HepG2 (cell line): Measurements from ENCODE around the gene UTS2R. TPM values are rescaled to one million over a fixed set of nuclear protein-coding genes. Genes with fewer than 3 reads are reported as not detected.

Experiments used
- ERF ChIP-seq: IDR thresholded peaks from 2 replicates; pipeline ENCODE4 v1.6.1; 2018; ENCODE audit warnings: missing biosample characterization, missing genetic modification reagents
- ETV5 ChIP-seq: IDR thresholded peaks from 2 replicates; pipeline ENCODE4 v1.6.1; 2018; ENCODE audit warnings: missing biosample characterization, missing genetic modification reagents, inconsistent platforms, borderline replicate concordance
- HNF1A ChIP-seq, 2 experiments: sonication (generic) in 1 of 2; formaldehyde crosslinking in 1 of 2; IDR thresholded peaks; 2 replicates each; pipeline versions ENCODE4 v1.4.0 to v1.6.1; 2016 to 2020; ENCODE audit warnings: borderline replicate concordance in 1 of 2, low read depth in 1 of 2, mild to moderate bottlenecking in 1 of 2, missing genetic modification reagents in 1 of 2
- ISX ChIP-seq: sonication (generic); formaldehyde crosslinking; conservative IDR thresholded peaks from 2 replicates; pipeline ENCODE4 v1.5.0; 2020; ENCODE audit warnings: missing genetic modification reagents
- PAF1 ChIP-seq: IDR thresholded peaks from 2 replicates; pipeline ENCODE4 v1.6.1; 2016; ENCODE audit warnings: missing genetic modification reagents, missing compliant biosample characterization
- POLR2A ChIP-seq, 2 experiments: IDR thresholded peaks; 2 replicates each; pipeline ENCODE4 v1.6.1; 2011; ENCODE audit warnings: low read depth in 2 of 2, low read length in 2 of 2, mild to moderate bottlenecking in 1 of 2, moderate library complexity in 1 of 2; ENCODE audit not compliant: insufficient read depth in 1 of 2
- POLR2AphosphoS5 ChIP-seq: IDR thresholded peaks from 2 replicates; pipeline ENCODE4 v1.6.1; 2012; ENCODE audit warnings: low read depth, low read length
- PRDM15 ChIP-seq: sonication (generic); formaldehyde crosslinking; IDR thresholded peaks from 2 replicates; pipeline ENCODE4 v1.4.0; 2020; ENCODE audit warnings: missing genetic modification reagents
- SMAD3 ChIP-seq: sonication (generic); formaldehyde crosslinking; IDR thresholded peaks from 2 replicates; pipeline ENCODE4 v1.4.0; 2020; ENCODE audit warnings: missing genetic modification reagents
- SP4 ChIP-seq: sonication (generic); formaldehyde crosslinking; IDR thresholded peaks from 2 replicates; pipeline ENCODE4 v1.8.1; 2023; ENCODE audit warnings: mild to moderate bottlenecking, missing genetic modification reagents
- ZFX ChIP-seq: sonication (generic); formaldehyde crosslinking; IDR thresholded peaks from 2 replicates; pipeline ENCODE4 v1.4.0; 2020; ENCODE audit warnings: mild to moderate bottlenecking, low read depth, missing genetic modification reagents, moderate library complexity
- ZNF407 ChIP-seq: sonication (generic); formaldehyde crosslinking; IDR thresholded peaks from one replicate; pipeline ENCODE4 v1.5.1; 2020; ENCODE audit warnings: mild to moderate bottlenecking, missing genetic modification reagents; ENCODE audit errors: not compliant biosample characterization
- polyA plus RNA-seq, 8 experiments: library from polyadenylated mRNA; depleted of rRNA in 3 of 8; stranded (reverse) in 7 of 8; unstranded in 1 of 8; fragments of >200 nt; fragmentation: Illumina TruSeq in 4 of 8; extraction: Trizol in 4 of 8; gene quantifications; 2 replicates each; pipeline versions ENCODE4 v1.2.1 to v1.2.3, GENCODE V29; 2011 to 2016; ENCODE audit warnings: low read depth in 4 of 8, missing spikeins in 1 of 8, mixed read lengths in 1 of 8; ENCODE audit not compliant: insufficient read depth in 1 of 8
- total RNA-seq, 5 experiments: library from RNA; depleted of rRNA; stranded (reverse); fragments of >200 nt; fragmentation: Illumina TruSeq; extraction: Trizol; gene quantifications; 2 replicates each; pipeline ENCODE4 v1.2.3, GENCODE V29; 2016; ENCODE audit warnings: low read depth in 1 of 5

Gene UTS2R
- total and polyA plus RNA-seq, 2 of the 13 experiments (the other 11 are each of a cell fraction or from before 2014, with no cell fraction given), result 0.13 to 0.15 TPM

GRCh38 chr17:82376042-82376730 is 4.6 kb downstream of the UTS2R start (continued):
- TF ChIP-seq ZNF407 (CRISPR knock-in tag) (no peak), SMAD3 (0 out of 2 replicates have a peak, but pooled peaks have one; percentile 57), PRDM15 (CRISPR knock-in tag) (no peak), POLR2A (IDR thresholded peaks at IDR 0.05; ENCODE audit: insufficient read depth in 1 of 2, low read depth in 2 of 2, low read length in 2 of 2) (peak; percentile 26 to 64; a peak in 1 of 4 replicates), POLR2AphosphoS5 (peak; percentile 44; the same call in 1 of the 2 replicates), HNF1A (IDR thresholded peaks at IDR 0.05; ENCODE audit: low read depth) (no peak), HNF1A (CRISPR knock-in tag; IDR thresholded peaks at IDR 0.05; ENCODE audit: borderline replicate concordance) (0 out of 2 replicates have a peak, but pooled peaks have one; percentile 17), ISX (no peak), ZFX (peak; percentile 70), PAF1 (CRISPR knock-in tag) (no peak), SP4 (CRISPR knock-in tag) (peak; percentile 54; the same call in 1 of the 2 replicates), ETV5 (CRISPR knock-in tag) (peak; percentile 83), ERF (no peak)
